HFFc6 (cell line): Measurements from ENCODE around the gene ANKRD11. TPM values are rescaled to one million over a fixed set of nuclear protein-coding genes. Genes with fewer than 3 reads are reported as not detected.

ENCODE experiments used
- DNase-seq: peaks from one replicate; pipeline ENCODE4 v3.0.0-alpha.2; 2018
- H3K27ac Mint-ChIP-seq: 2 replicates; pipeline ENCODE4 v1.8.0; 2020; ENCODE audit warnings: mild to moderate bottlenecking, mixed read lengths
- H3K27me3 Mint-ChIP-seq: 2 replicates; pipeline ENCODE4 v1.8.0; 2021; ENCODE audit warnings: mild to moderate bottlenecking, moderate library complexity, mixed read lengths; ENCODE audit not compliant: insufficient read depth
- H3K36me3 Mint-ChIP-seq: 2 replicates; pipeline ENCODE4 v1.8.0; 2021; ENCODE audit warnings: low read depth, mixed read lengths
- H3K4me1 Mint-ChIP-seq: 2 replicates; pipeline ENCODE4 v1.8.0; 2020; ENCODE audit warnings: low read depth, mixed read lengths
- H3K4me3 Mint-ChIP-seq: 2 replicates; pipeline ENCODE4 v1.8.0; 2020; ENCODE audit warnings: mild to moderate bottlenecking, moderate library complexity, mixed read lengths
- H3K9me3 Mint-ChIP-seq: 2 replicates; pipeline ENCODE4 v1.8.0; 2020; ENCODE audit warnings: mild to moderate bottlenecking, mixed read lengths
- total RNA-seq, 6 experiments: library from RNA; stranded (reverse); fragmentation: NEBNext Ultra II Directional; extraction: Animal tissue kit (Norgen Biotek cat#: 25700); gene quantifications; 2 replicates in 1 of 6; 3 replicates in 5 of 6; pipeline ENCODE4 v1.2.3, GENCODE V29; 2021
- TF ChIP-seq, protein P1 (sequence below): fragments of 200-600 bp; sonication (generic); IDR thresholded peaks from 2 replicates; pipeline ENCODE4 v1.5.0; 2021; ENCODE audit warnings: antibody characterized with exemption, mild to moderate bottlenecking

Gene ANKRD11
- total RNA-seq, 6 experiments from 2014 or later = 110 to 120 (median 116) TPM

DNA sequence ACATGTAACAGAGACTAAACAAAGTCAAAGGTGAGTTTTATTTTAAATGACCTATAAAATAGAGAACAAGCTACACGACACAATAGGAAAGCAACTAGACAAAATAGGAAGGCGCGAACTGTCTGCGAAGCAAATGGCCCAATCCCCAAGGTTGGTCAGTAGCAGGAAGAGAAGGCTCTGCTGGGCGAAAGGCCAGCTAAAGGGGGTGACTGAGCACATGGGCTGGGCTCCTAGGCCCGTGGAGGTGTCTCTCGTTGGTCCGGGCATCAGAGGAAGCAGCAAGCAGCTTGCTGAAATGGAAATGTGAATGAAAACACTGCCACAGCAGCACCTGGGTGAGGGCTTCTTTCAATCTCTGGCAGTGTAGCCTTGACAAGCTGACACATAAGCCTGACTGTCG lies 143.5 kb downstream of the ANKRD11 start:
- no peak overlapping the region for H3K27ac Mint-ChIP-seq
- H3K4me1 Mint-ChIP-seq = peaks cover 71% of the 10 kb centered on the region
- H3K9me3 Mint-ChIP-seq = no peaks in the 10 kb centered on the region
- peaks cover 12% of the 10 kb centered on the region for H3K27me3 Mint-ChIP-seq
- H3K4me3 Mint-ChIP-seq = no peak overlapping the region
- peaks cover 28% of the 10 kb centered on the region for H3K36me3 Mint-ChIP-seq
- no peak for DNase-seq
- TF ChIP-seq, protein P1, sequence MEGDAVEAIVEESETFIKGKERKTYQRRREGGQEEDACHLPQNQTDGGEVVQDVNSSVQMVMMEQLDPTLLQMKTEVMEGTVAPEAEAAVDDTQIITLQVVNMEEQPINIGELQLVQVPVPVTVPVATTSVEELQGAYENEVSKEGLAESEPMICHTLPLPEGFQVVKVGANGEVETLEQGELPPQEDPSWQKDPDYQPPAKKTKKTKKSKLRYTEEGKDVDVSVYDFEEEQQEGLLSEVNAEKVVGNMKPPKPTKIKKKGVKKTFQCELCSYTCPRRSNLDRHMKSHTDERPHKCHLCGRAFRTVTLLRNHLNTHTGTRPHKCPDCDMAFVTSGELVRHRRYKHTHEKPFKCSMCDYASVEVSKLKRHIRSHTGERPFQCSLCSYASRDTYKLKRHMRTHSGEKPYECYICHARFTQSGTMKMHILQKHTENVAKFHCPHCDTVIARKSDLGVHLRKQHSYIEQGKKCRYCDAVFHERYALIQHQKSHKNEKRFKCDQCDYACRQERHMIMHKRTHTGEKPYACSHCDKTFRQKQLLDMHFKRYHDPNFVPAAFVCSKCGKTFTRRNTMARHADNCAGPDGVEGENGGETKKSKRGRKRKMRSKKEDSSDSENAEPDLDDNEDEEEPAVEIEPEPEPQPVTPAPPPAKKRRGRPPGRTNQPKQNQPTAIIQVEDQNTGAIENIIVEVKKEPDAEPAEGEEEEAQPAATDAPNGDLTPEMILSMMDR = no peak

DNA sequence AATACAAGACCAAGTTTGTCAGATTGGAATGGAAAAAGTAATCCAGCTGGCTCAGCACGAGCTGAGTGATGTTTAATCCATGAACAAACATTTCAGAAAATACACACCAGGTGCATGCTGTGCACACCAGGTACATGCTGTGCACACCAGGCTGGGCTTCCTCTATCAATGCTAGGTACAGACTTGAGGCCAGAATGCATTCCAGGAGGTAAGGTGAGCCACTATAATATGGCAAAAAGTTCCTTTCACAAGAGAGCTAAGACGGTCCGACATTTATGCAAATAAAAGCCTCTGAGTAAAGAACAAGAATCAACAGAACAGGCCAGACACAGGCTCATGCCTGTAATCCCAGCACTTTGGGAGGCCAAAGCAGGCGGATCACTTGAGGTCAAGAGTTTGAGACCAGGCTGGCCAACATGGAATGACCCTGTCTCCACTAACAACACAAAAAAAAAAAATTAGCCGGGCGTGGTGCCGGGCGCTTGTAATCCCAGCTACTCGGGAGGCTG lies 144.7 kb downstream of the ANKRD11 start:
- peaks cover 12% of the 10 kb centered on the region for H3K27me3 Mint-ChIP-seq
- TF ChIP-seq, protein P1 = no peak
- no peaks in the 10 kb centered on the region for H3K9me3 Mint-ChIP-seq
- DNase-seq = no peak
- peaks cover 68% of the 10 kb centered on the region for H3K4me1 Mint-ChIP-seq
- H3K4me3 Mint-ChIP-seq = peak overlapping the region; percentile 81
- H3K27ac Mint-ChIP-seq = peak overlapping the region; percentile 95
- peaks cover 22% of the 10 kb centered on the region for H3K36me3 Mint-ChIP-seq

DNA sequence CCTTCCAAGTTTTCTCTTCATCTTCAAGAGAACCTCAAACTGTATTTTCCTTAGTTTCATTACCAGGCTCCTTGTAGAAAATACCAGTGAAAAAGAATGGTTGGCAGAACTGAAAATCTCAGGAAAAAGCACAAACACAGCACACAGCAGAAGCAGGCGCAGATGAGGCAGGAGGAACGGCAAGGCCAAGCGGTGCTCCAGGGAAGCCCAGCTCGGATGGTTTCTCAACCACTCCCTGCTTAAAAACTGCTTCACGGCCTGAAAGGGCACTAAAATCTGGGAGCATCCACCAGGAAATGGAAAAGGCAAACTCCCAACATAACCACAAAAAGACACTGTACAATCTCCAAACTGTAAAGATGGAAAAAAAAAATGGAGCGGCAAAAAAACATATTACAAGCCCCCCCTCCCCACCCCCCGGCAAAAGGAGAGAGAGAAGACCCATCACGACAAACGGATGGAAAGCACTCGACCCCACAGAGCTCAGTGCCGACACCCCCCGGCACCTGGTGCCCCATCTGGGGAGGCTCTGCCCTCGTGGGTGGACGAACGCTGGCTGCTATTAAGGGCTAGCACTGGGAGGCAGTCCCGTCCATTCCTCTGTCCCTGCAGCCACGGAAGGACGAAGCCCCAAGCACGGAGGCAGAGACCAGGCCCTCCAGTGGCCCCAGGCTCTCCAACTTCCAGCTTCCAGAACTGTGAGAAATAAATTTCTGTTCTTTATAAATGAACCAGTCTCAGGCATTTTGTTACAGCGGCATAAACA lies 145.3 kb downstream of the ANKRD11 start:
- TF ChIP-seq, protein P1 = no peak
- peak overlapping the region; percentile 95 for H3K27ac Mint-ChIP-seq
- no peak for DNase-seq
- H3K4me1 Mint-ChIP-seq = peaks cover 65% of the 10 kb centered on the region
- peaks cover 12% of the 10 kb centered on the region for H3K27me3 Mint-ChIP-seq
- H3K36me3 Mint-ChIP-seq = peaks cover 16% of the 10 kb centered on the region
- no peaks in the 10 kb centered on the region for H3K9me3 Mint-ChIP-seq
- H3K4me3 Mint-ChIP-seq = peak overlapping the region; percentile 81

DNA sequence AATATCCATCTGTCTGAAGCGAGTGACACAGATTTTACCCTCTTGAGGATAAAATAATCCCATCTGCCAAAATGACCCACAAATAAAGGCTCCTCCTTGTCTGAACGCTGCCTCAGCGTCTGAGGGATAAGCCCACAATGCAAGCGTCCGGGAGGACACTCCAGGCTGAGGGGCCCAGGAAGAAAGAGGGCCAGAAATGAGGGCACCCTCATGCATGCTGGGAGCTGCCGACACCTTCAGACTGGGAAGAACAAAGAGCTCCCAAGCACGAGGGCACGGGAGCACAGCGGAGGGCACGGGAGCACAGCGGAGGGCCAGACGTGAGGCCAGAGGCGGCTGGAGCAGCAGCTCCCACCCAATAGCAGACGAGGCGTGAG lies 145.9 kb downstream of the ANKRD11 start:
- peaks cover 68% of the 10 kb centered on the region for H3K4me1 Mint-ChIP-seq

DNA sequence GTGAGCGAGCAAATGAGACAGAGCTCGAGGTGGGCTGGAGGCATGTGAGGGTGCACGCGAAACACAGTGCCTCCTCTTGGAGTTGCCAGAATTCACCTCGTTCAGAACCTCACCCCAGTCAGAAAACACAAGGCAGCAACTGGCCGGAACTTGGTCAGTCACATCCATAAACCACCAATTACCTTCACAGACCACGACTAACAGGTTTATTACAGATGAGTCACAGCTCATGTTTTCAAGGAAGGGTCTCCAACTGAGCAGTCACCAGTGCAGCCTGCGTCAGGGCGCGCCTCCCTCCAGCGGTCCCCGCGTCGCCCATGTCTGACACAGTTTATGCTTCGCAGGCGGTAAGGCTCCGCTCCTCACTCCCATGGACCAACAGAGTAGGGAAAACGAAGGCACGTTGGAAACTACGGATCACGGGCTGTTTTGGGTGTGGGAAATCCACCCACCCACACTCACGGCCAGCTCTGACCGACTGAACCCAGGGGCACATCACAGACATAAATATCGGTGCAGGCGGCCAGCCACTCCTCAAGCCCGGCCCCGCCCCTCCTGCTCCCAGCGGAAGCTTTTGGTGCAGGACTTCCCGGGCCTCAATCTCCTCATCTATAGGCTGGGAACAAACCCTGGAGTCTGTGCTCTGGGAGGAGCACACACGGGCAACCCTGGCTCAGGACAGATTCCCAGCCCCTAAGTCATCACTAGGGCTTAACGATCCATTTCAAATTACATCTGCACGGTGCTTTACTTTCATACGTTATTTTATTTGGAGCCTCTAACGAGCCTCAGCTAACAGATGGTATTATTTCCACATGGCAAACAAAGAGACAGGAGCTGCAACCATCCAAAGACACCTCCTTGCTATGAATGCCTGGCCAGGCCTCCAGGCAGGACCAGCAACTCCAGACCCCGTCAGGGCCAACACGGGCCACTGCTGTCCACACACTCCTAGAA lies 146.6 kb downstream of the ANKRD11 start:
- H3K4me1 Mint-ChIP-seq = peaks cover 74% of the 10 kb centered on the region
- H3K36me3 Mint-ChIP-seq = peaks cover 16% of the 10 kb centered on the region; the same call in 1 of the 2 replicates

More for the DNA sequence above, 145.9 kb downstream of the ANKRD11 start:
- peak overlapping the region; percentile 81 for H3K4me3 Mint-ChIP-seq
- peaks cover 16% of the 10 kb centered on the region; the same call in 1 of the 2 replicates for H3K36me3 Mint-ChIP-seq
- DNase-seq = no peak
- peaks cover 14% of the 10 kb centered on the region for H3K27me3 Mint-ChIP-seq
- no peaks in the 10 kb centered on the region for H3K9me3 Mint-ChIP-seq
- H3K27ac Mint-ChIP-seq = peak overlapping the region; percentile 95
- TF ChIP-seq, protein P1 = no peak

More for the DNA sequence above, 146.6 kb downstream of the ANKRD11 start:
- DNase-seq = peak; percentile 53
- TF ChIP-seq, protein P1 = no peak
- H3K27me3 Mint-ChIP-seq = peaks cover 14% of the 10 kb centered on the region
- peak overlapping the region; percentile 95 for H3K27ac Mint-ChIP-seq
- no peaks in the 10 kb centered on the region for H3K9me3 Mint-ChIP-seq
- H3K4me3 Mint-ChIP-seq = peak overlapping the region; percentile 81
